ENCODE results near the gene MIEF1.

GRCh38 chr22:39482768-39483167 lies 19.3 kb upstream of the MIEF1 start:
- TF ChIP-seq RARB (CRISPR knock-in tag; IDR thresholded peaks at IDR 0.05) (no peak), ZFP30 (CRISPR knock-in tag; IDR thresholded peaks at IDR 0.05) (no peak), CREB5 (CRISPR knock-in tag; IDR thresholded peaks at IDR 0.05; ENCODE audit: low read depth) (no peak), ZFP3 (CRISPR knock-in tag; IDR thresholded peaks at IDR 0.05) (no peak), OSR1 (CRISPR knock-in tag; IDR thresholded peaks at IDR 0.05) (no peak), GLIS3 (CRISPR knock-in tag; IDR thresholded peaks at IDR 0.05) (no peak), ZNF8 (CRISPR knock-in tag; IDR thresholded peaks at IDR 0.05) (no peak)
- TF ChIP-seq, protein P1, sequence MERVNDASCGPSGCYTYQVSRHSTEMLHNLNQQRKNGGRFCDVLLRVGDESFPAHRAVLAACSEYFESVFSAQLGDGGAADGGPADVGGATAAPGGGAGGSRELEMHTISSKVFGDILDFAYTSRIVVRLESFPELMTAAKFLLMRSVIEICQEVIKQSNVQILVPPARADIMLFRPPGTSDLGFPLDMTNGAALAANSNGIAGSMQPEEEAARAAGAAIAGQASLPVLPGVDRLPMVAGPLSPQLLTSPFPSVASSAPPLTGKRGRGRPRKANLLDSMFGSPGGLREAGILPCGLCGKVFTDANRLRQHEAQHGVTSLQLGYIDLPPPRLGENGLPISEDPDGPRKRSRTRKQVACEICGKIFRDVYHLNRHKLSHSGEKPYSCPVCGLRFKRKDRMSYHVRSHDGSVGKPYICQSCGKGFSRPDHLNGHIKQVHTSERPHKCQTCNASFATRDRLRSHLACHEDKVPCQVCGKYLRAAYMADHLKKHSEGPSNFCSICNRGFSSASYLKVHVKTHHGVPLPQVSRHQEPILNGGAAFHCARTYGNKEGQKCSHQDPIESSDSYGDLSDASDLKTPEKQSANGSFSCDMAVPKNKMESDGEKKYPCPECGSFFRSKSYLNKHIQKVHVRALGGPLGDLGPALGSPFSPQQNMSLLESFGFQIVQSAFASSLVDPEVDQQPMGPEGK (CRISPR knock-in tag; IDR thresholded peaks at IDR 0.05; ENCODE audit: borderline replicate concordance): no peak

Measured in SK-N-SH treated with all-trans-retinoic acid at 6 μM for 48 hours (cell line).